GM23338 (cell line): ENCODE results near the gene IRAK1. TPM values are rescaled to one million over a fixed set of nuclear protein-coding genes. Genes with fewer than 3 reads are reported as not detected.

ENCODE experiments used
- ATAC-seq: fragments of 200-7000 bp; cut with Tn5 transposase; 3 replicates; pipeline ENCODE4 v1.9.1; 2020
- DNase-seq: peaks from one replicate; pipeline ENCODE4 v3.0.0-alpha.2; 2015; ENCODE audit warnings: low spot score
- H2AFZ ChIP-seq: fragments of 200-600 bp; sonication (generic); 2 replicates; pipeline ENCODE4 v1.8.0; 2016; ENCODE audit warnings: antibody characterized with exemption, mild to moderate bottlenecking, moderate library complexity
- H3F3A ChIP-seq: fragments of 200-600 bp; sonication (generic); replicated peaks from 2 replicates; pipeline ENCODE4 v1.8.0; 2017; ENCODE audit warnings: antibody characterized with exemption, mixed run types, low read depth
- H3K27ac ChIP-seq: fragments of 200-600 bp; sonication (generic); 2 replicates; pipeline ENCODE4 v1.6.1; 2016; ENCODE audit warnings: low read depth
- H3K27me3 ChIP-seq: fragments of 200-600 bp; sonication (generic); 2 replicates; pipeline ENCODE4 v1.8.0; 2016; ENCODE audit warnings: mild to moderate bottlenecking, mixed run types, moderate library complexity; ENCODE audit not compliant: insufficient read depth
- H3K36me3 ChIP-seq: fragments of 200-600 bp; sonication (generic); 2 replicates; pipeline ENCODE4 v1.8.0; 2016; ENCODE audit warnings: mild to moderate bottlenecking; ENCODE audit not compliant: insufficient read depth
- H3K4me1 ChIP-seq: fragments of 200-600 bp; sonication (generic); 2 replicates; pipeline ENCODE4 v1.8.0; 2016; ENCODE audit warnings: mild to moderate bottlenecking, moderate library complexity; ENCODE audit not compliant: insufficient read depth
- H3K4me2 ChIP-seq: fragments of 200-600 bp; sonication (generic); 2 replicates; pipeline ENCODE4 v1.7.1; 2017; ENCODE audit warnings: mixed run types
- H3K4me3 ChIP-seq: fragments of 200-600 bp; sonication (generic); 2 replicates; pipeline ENCODE4 v1.6.1; 2016; ENCODE audit warnings: mixed run types
- H3K79me2 ChIP-seq: fragments of 200-600 bp; sonication (generic); replicated peaks from 2 replicates; pipeline ENCODE4 v1.8.0; 2017; ENCODE audit warnings: mild to moderate bottlenecking; ENCODE audit not compliant: insufficient read depth
- H3K9me2 ChIP-seq: fragments of 200-600 bp; sonication (generic); 2 replicates; pipeline ENCODE4 v1.8.0; 2017; ENCODE audit not compliant: insufficient read depth
- H4K20me1 ChIP-seq: fragments of 200-600 bp; sonication (generic); replicated peaks from 2 replicates; pipeline ENCODE4 v1.8.0; 2017; ENCODE audit warnings: mild to moderate bottlenecking; ENCODE audit not compliant: insufficient read depth
- H3K27ac Mint-ChIP-seq: 2 replicates; pipeline ENCODE4 v1.8.0; 2020; ENCODE audit warnings: inconsistent platforms, mild to moderate bottlenecking, moderate library complexity, mixed read lengths
- H3K27me3 Mint-ChIP-seq: 3 replicates; pipeline ENCODE4 v1.8.0; 2022; ENCODE audit warnings: low read depth, mild to moderate bottlenecking, moderate library complexity, mixed read lengths, inconsistent platforms; ENCODE audit not compliant: insufficient read depth, poor library complexity
- H3K36me3 Mint-ChIP-seq: 3 replicates; pipeline ENCODE4 v1.8.0; 2021; ENCODE audit warnings: low read depth, mild to moderate bottlenecking, inconsistent platforms, moderate library complexity, mixed read lengths
- H3K4me1 Mint-ChIP-seq: 3 replicates; pipeline ENCODE4 v1.8.0; 2020; ENCODE audit warnings: mild to moderate bottlenecking, inconsistent platforms, mixed read lengths
- H3K4me3 Mint-ChIP-seq: 3 replicates; pipeline ENCODE4 v1.8.0; 2021; ENCODE audit warnings: moderate library complexity, mild to moderate bottlenecking, inconsistent platforms, mixed read lengths
- H3K9me3 Mint-ChIP-seq: 3 replicates; pipeline ENCODE4 v1.8.0; 2020; ENCODE audit warnings: moderate library complexity, mild to moderate bottlenecking, inconsistent platforms, mixed read lengths
- CREB1 ChIP-seq: fragments of 250-450 bp; sonication (Bioruptor Pico); IDR thresholded peaks from 2 replicates; pipeline ENCODE4 v1.5.0; 2020; ENCODE audit warnings: low read depth, mild to moderate bottlenecking, moderate library complexity
- EZH2 ChIP-seq: fragments of 200-600 bp; sonication (generic); IDR thresholded peaks from one replicate; pipeline ENCODE4 v1.8.0; 2017; ENCODE audit warnings: antibody characterized with exemption, mild to moderate bottlenecking, low read depth; ENCODE audit not compliant: unreplicated experiment
- EZH2phosphoT487 ChIP-seq: fragments of 200-600 bp; sonication (generic); IDR thresholded peaks from one replicate; pipeline ENCODE4 v1.8.1; 2018; ENCODE audit warnings: antibody characterized with exemption; ENCODE audit not compliant: unreplicated experiment
- JUNB ChIP-seq: IDR thresholded peaks from one replicate; pipeline ENCODE4 v1.6.1; 2016; ENCODE audit warnings: antibody characterized with exemption; ENCODE audit not compliant: unreplicated experiment
- NANOG ChIP-seq: IDR thresholded peaks from 2 replicates; pipeline ENCODE4 v1.6.1; 2016; ENCODE audit warnings: antibody characterized with exemption, borderline replicate concordance
- POLR2AphosphoS5 ChIP-seq: IDR thresholded peaks from 2 replicates; pipeline ENCODE4 v1.6.1; 2016; ENCODE audit warnings: antibody characterized with exemption, low read depth
- STAT1 ChIP-seq: IDR thresholded peaks from one replicate; pipeline ENCODE4 v1.6.1; 2016; ENCODE audit warnings: antibody characterized with exemption; ENCODE audit not compliant: unreplicated experiment
- ZNF114 ChIP-seq: fragments of 250-450 bp; sonication (Bioruptor Pico); IDR thresholded peaks from 2 replicates; pipeline ENCODE4 v1.5.0; 2020; ENCODE audit warnings: mild to moderate bottlenecking, moderate library complexity
- ZNF331 ChIP-seq: fragments of 250-450 bp; sonication (Bioruptor Pico); IDR thresholded peaks from 2 replicates; pipeline ENCODE4 v1.5.0; 2020; ENCODE audit warnings: low read depth, mild to moderate bottlenecking, moderate library complexity
- ZNF462 ChIP-seq: fragments of 250-450 bp; sonication (Bioruptor Pico); IDR thresholded peaks from 2 replicates; pipeline ENCODE4 v1.5.0; 2020; ENCODE audit warnings: mild to moderate bottlenecking, moderate library complexity
- polyA plus RNA-seq: library from polyadenylated mRNA; unstranded; fragments of >200 nt; fragmentation: Nextera tagmentation; extraction: Ambion mirVana; gene quantifications from 2 replicates; pipeline ENCODE4 v1.2.1, GENCODE V29; 2016
- total RNA-seq: library from RNA; depleted of rRNA; stranded (reverse); fragments of >200 nt; shearing (Covaris generic); gene quantifications from 2 replicates; pipeline ENCODE4 v1.2.3, GENCODE V29; 2014
- TF ChIP-seq, protein P1 (sequence below): IDR thresholded peaks from one replicate; pipeline ENCODE4 v1.6.1; 2018; ENCODE audit warnings: antibody characterized with exemption; ENCODE audit not compliant: unreplicated experiment
- TF ChIP-seq, protein P2 (sequence below): IDR thresholded peaks from 2 replicates; pipeline ENCODE4 v1.6.1; 2016; ENCODE audit warnings: antibody characterized with exemption
- TF ChIP-seq, protein P3 (sequence below), 2 experiments: fragments of 200-600 bp in 1 of 2; sonication (generic) in 1 of 2; conservative IDR thresholded peaks; 2 replicates each; pipeline versions ENCODE4 v1.5.1 to v1.6.1; 2016 to 2017; ENCODE audit warnings: antibody characterized with exemption in 2 of 2, low read depth in 2 of 2, mild to moderate bottlenecking in 2 of 2, moderate library complexity in 1 of 2

IRAK1 gene
- total and polyA plus RNA-seq, 2 experiments from 2014 or later: 21.6 to 38.0 TPM

- H3K27ac ChIP-seq: no peak overlapping the region
- H3K27ac Mint-ChIP-seq: no peak overlapping the region; the same call in 1 of the 2 replicates
- no peak overlapping the region for H3K4me3 ChIP-seq
- no peak overlapping the region for H3K4me2 ChIP-seq
- no peaks in the 10 kb centered on the region for H3F3A ChIP-seq
- H3K4me3 Mint-ChIP-seq: no peak overlapping the region
- H2AFZ ChIP-seq: no peak overlapping the region
- no peak for ATAC-seq
- peaks cover 2% of the 10 kb centered on the region for H3K27me3 Mint-ChIP-seq
- no peaks in the 10 kb centered on the region for H3K27me3 ChIP-seq
- H3K4me1 ChIP-seq: peaks cover 25% of the 10 kb centered on the region; the same call in 1 of the 2 replicates
- no peaks in the 10 kb centered on the region for H3K9me3 Mint-ChIP-seq
- H3K36me3 ChIP-seq: no peaks in the 10 kb centered on the region
- no peak for DNase-seq
- H3K79me2 ChIP-seq: peaks cover 35% of the 10 kb centered on the region
- H3K9me2 ChIP-seq: no peaks in the 10 kb centered on the region
- peaks cover 11% of the 10 kb centered on the region; the same call in 1 of the 3 replicates for H3K36me3 Mint-ChIP-seq
- no peak for TF ChIP-seq STAT1
- no peak for TF ChIP-seq ZNF462
- TF ChIP-seq, protein P1, sequence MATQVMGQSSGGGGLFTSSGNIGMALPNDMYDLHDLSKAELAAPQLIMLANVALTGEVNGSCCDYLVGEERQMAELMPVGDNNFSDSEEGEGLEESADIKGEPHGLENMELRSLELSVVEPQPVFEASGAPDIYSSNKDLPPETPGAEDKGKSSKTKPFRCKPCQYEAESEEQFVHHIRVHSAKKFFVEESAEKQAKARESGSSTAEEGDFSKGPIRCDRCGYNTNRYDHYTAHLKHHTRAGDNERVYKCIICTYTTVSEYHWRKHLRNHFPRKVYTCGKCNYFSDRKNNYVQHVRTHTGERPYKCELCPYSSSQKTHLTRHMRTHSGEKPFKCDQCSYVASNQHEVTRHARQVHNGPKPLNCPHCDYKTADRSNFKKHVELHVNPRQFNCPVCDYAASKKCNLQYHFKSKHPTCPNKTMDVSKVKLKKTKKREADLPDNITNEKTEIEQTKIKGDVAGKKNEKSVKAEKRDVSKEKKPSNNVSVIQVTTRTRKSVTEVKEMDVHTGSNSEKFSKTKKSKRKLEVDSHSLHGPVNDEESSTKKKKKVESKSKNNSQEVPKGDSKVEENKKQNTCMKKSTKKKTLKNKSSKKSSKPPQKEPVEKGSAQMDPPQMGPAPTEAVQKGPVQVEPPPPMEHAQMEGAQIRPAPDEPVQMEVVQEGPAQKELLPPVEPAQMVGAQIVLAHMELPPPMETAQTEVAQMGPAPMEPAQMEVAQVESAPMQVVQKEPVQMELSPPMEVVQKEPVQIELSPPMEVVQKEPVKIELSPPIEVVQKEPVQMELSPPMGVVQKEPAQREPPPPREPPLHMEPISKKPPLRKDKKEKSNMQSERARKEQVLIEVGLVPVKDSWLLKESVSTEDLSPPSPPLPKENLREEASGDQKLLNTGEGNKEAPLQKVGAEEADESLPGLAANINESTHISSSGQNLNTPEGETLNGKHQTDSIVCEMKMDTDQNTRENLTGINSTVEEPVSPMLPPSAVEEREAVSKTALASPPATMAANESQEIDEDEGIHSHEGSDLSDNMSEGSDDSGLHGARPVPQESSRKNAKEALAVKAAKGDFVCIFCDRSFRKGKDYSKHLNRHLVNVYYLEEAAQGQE: no peak
- no peak for TF ChIP-seq EZH2phosphoT487
- TF ChIP-seq POLR2AphosphoS5: no peak
- TF ChIP-seq ZNF331: no peak
- TF ChIP-seq CREB1 (CRISPR knock-in tag): no peak
- TF ChIP-seq, protein P2, sequence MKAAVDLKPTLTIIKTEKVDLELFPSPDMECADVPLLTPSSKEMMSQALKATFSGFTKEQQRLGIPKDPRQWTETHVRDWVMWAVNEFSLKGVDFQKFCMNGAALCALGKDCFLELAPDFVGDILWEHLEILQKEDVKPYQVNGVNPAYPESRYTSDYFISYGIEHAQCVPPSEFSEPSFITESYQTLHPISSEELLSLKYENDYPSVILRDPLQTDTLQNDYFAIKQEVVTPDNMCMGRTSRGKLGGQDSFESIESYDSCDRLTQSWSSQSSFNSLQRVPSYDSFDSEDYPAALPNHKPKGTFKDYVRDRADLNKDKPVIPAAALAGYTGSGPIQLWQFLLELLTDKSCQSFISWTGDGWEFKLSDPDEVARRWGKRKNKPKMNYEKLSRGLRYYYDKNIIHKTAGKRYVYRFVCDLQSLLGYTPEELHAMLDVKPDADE: no peak
- TF ChIP-seq EZH2: no peak
- no peak for TF ChIP-seq JUNB
- TF ChIP-seq ZNF114 (CRISPR knock-in tag): no peak
- TF ChIP-seq, protein P3, sequence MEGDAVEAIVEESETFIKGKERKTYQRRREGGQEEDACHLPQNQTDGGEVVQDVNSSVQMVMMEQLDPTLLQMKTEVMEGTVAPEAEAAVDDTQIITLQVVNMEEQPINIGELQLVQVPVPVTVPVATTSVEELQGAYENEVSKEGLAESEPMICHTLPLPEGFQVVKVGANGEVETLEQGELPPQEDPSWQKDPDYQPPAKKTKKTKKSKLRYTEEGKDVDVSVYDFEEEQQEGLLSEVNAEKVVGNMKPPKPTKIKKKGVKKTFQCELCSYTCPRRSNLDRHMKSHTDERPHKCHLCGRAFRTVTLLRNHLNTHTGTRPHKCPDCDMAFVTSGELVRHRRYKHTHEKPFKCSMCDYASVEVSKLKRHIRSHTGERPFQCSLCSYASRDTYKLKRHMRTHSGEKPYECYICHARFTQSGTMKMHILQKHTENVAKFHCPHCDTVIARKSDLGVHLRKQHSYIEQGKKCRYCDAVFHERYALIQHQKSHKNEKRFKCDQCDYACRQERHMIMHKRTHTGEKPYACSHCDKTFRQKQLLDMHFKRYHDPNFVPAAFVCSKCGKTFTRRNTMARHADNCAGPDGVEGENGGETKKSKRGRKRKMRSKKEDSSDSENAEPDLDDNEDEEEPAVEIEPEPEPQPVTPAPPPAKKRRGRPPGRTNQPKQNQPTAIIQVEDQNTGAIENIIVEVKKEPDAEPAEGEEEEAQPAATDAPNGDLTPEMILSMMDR (conservative IDR thresholded peaks at IDR 0.05; ENCODE audit: low read depth in 2 of 2): no peak
- no peak for TF ChIP-seq NANOG
- H4K20me1 ChIP-seq: no peaks in the 10 kb centered on the region
- peaks cover 37% of the 10 kb centered on the region for H3K4me1 Mint-ChIP-seq
These were observed 20.6 kb upstream of the IRAK1 start for GRCh38 chrX:154040307-154040756.
